Activated CD4-positive, alpha-beta T cell treated with anti-CD3 and anti-CD28 coated beads, Interleukin-2, Interleukin-6, amounts not matched to agents 100 ng/mL and 50 ng/mL, durations not matched to agents 16 hours and 8 hours (primary cell): Measurements from ENCODE around the gene NGEF.
"Not testable (repeated sequence)": the region's sequence is repeated elsewhere in the genome, so short reads cannot be mapped to it uniquely, and the experiment has no call there.

Experiments
- DNase-seq: peaks from one replicate; pipeline ENCODE4 v3.0.0-alpha.2; 2020

NGEF gene

GRCh38 chr2:233013027-233013461 lies at the start of gene NGEF:
NGEF (minus strand) TSS chr2:233013256; CDS start chr2:232974890, 38,366 bp downstream.
- DNase-seq, result no peak

GRCh38 chr2:233062451-233062850 lies 49.4 kb upstream of the NGEF start:
- DNase-seq, result no peak

- DNase-seq, result peak; percentile 69
Observed at GRCh38 chr2:233061591-233062450, 48.8 kb upstream of the NGEF start.

GRCh38 chr2:233060980-233061590 lies 48.0 kb upstream of the NGEF start:
- peak; percentile 32 for DNase-seq

GRCh38 chr2:233060501-233060979 lies 47.5 kb upstream of the NGEF start:
- no peak for DNase-seq

GRCh38 chr2:233059797-233060500 lies 46.9 kb upstream of the NGEF start, which contains the start of gene INPP5D:
INPP5D (plus strand) TSS chr2:233060342; CDS start chr2:233060479, 137 bp downstream.
- DNase-seq, result peak; percentile 89

- no peak for DNase-seq
Observed at GRCh38 chr2:233059547-233059796, 46.4 kb upstream of the NGEF start.

GRCh38 chr2:233058717-233059546 lies 45.9 kb upstream of the NGEF start:
- no peak for DNase-seq

GRCh38 chr2:233056961-233057605 lies 44.0 kb upstream of the NGEF start:
- no peak for DNase-seq

- no peak for DNase-seq
Observed at GRCh38 chr2:233055362-233055761, 42.3 kb upstream of the NGEF start.

GRCh38 chr2:233053928-233054784 lies 41.1 kb upstream of the NGEF start:
- DNase-seq, result peak; percentile 79

GRCh38 chr2:233052517-233052916 lies 39.5 kb upstream of the NGEF start:
- DNase-seq, result not testable (repeated sequence)

GRCh38 chr2:233051241-233052149 lies 38.4 kb upstream of the NGEF start:
- DNase-seq, result no peak

- DNase-seq, result no peak
Observed at GRCh38 chr2:233049194-233049761, 36.2 kb upstream of the NGEF start.

GRCh38 chr2:233048569-233049193 lies 35.6 kb upstream of the NGEF start:
- no peak for DNase-seq

GRCh38 chr2:233047667-233048066 lies 34.6 kb upstream of the NGEF start:
- DNase-seq, result no peak

- no peak for DNase-seq
Observed at GRCh38 chr2:233047206-233047605, 34.1 kb upstream of the NGEF start.

GRCh38 chr2:233044974-233045605 lies 32.0 kb upstream of the NGEF start:
- DNase-seq, result no peak

- no peak for DNase-seq
Observed at GRCh38 chr2:233042549-233042948, 29.5 kb upstream of the NGEF start.
